Dermis blood vessel endothelial cell (primary cell): Measurements from ENCODE around the gene PRSS2. TPM values are rescaled to one million over a fixed set of nuclear protein-coding genes. Genes with fewer than 3 reads are reported as not detected.
"Not testable (repeated sequence)": the region's sequence is repeated elsewhere in the genome, so short reads cannot be mapped to it uniquely, and the experiment has no call there.

Experiments
- DNase-seq: peaks from one replicate; pipeline ENCODE4 v3.0.0; 2010
- total RNA-seq: library from RNA; depleted of rRNA; stranded (reverse); fragments of >200 nt; gene quantifications from 2 replicates; pipeline ENCODE4 v1.2.3, GENCODE V29; 2014

PRSS2 gene
- not detected in 2 replicates for total RNA-seq

GRCh38 chr7:142770661-142771352 lies at the start of gene PRSS2:
TSS of gene PRSS2 (plus strand) at chr7:142770970. CDS start at chr7:142770983, 13 bp downstream.
- no peak for DNase-seq

DNA sequence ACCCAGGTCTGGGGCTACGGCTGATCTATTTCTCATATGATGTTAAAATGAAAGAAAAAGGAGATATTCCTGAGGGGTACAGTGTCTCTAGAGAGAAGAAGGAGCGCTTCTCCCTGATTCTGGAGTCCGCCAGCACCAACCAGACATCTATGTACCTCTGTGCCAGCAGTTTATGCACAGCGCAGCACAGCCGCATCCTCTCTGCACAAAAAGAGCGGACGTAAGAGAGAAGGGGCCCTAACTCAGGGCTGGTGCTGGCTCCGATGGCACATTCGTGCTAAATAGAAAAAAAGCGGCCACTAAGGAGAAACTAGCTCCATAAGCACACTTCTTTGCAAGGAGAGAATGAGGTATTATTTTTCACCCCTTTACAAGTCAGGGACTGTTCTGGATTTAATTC lies 49.8 kb upstream of the PRSS2 start:
- no peak for DNase-seq

GRCh38 chr7:142722248-142722794 lies 48.4 kb upstream of the PRSS2 start:
- DNase-seq: no peak

DNA sequence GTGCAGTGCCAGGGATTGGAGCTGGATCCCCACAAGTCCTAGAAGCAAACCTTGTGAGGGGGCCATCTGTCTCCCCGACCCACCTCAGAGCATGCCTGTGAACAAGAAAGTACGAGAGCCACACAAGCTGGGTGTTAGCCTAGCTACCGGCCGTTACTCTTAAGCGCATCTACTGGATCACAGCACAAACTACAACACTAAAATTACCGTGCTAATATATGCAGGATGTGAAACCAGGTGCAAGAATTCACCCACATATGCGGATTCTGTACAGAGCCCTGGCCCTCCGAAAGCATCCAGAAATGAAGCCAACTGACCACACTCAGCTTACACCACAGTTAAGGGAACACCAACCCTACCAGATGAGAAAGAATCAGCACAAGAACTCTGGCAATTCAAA lies 37.5 kb upstream of the PRSS2 start:
- DNase-seq: no peak

DNA sequence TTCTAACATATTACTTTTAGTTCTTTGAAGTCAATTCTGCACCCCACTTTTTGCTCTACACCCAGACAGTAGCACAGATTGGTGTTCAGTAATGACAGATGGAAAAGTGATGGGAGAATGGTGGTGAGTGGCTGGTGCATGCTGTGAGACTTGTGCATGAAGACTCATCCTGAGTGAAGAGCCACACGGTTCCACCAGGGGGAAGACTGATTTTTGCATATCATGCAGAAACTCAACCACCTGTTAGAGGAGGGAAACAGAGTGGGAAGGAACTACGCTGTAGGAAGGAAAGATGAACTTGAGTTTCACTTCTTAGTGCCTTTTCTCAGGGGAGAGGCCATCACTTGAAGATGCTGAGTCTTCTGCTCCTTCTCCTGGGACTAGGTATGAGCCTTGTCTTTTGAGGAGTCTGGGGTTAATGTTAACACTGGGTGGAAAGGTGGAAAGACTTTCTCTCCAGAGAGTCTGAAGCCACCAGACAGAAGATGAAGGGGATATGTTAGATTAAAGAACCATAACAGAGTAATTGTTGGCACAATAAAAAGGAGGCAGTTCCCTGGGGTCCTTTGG lies 30.8 kb upstream of the PRSS2 start:
- DNase-seq: peak; percentile 12

- DNase-seq: no peak
These were observed 30.0 kb upstream of the PRSS2 start for GRCh38 chr7:142740786-142741185.

- DNase-seq: not testable (repeated sequence)
These were observed 28.8 kb upstream of the PRSS2 start for GRCh38 chr7:142741932-142742331.

GRCh38 chr7:142745091-142745635 lies 25.6 kb upstream of the PRSS2 start:
- DNase-seq: peak; percentile 17

DNA sequence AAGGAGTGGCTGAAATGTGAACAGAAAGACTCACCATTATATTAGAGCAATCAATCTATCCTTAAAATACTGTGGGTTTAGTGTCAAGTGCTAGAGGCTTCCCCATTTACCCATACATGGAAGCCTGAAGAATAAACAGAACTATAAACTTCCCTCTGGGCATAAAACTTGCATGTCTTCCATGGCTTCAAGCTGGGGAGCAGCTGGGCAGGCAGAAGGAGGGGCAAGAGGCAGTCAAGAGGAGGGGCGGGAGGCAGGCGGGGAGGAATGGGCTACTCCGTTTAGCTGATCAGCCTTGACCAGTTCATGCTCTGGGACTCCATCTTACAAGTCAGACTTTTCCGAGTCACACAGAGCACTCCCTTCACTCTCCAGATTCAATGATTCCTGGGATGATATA lies 25.0 kb upstream of the PRSS2 start:
- DNase-seq: no peak

- no peak for DNase-seq
These were observed 24.5 kb upstream of the PRSS2 start for GRCh38 chr7:142746264-142746663.

- DNase-seq: not testable (repeated sequence)
These were observed 22.4 kb upstream of the PRSS2 start for GRCh38 chr7:142748410-142748809.

GRCh38 chr7:142749218-142749993 lies 21.4 kb upstream of the PRSS2 start, which contains the start of gene PRSS1:
TSS of gene PRSS1 (plus strand) at chr7:142749472. CDS start at chr7:142749485, 13 bp downstream.
- no peak for DNase-seq

DNA sequence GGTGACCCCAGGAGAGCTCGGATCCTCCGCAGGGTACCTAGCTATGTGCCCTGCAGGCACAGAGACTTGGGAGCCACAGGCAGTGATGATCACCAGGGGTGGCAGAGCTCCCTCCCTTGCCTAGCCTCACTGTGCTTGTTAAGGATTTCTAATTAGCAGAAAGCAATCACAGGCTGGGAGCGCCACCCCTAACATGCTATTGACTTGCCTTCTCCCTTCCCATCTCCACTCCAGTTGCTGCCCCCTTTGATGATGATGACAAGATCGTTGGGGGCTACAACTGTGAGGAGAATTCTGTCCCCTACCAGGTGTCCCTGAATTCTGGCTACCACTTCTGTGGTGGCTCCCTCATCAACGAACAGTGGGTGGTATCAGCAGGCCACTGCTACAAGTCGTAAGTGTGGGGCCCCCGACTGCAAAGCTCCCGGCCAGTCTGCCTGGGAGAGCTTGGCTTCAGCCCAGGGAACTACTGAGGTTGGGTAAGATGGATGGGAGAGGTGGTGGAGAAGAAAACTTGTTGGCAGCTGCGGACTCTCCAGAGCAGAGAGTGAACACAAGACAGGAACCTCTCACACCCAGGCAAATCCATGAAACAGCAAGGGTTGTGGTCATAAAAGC lies 20.3 kb upstream of the PRSS2 start:
- DNase-seq: no peak

DNA sequence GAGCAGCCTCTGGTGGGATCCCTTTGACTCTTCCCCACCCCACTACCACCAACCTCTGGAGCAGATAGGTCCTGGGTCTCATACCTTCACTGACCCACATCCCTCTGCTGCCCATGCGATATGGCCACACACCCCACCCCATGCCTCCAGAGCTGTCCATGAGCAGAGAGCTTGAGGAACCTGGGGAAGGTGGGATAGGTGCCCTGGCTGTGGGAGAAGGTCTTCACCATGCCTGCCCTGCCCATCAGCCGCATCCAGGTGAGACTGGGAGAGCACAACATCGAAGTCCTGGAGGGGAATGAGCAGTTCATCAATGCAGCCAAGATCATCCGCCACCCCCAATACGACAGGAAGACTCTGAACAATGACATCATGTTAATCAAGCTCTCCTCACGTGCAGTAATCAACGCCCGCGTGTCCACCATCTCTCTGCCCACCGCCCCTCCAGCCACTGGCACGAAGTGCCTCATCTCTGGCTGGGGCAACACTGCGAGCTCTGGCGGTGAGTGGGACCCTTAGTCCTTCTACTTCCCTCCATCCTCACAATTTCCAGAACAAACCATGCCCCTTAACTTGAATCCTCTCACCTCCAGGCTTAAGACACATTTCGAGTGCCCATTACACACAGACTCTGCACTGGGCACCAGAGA lies 19.1 kb upstream of the PRSS2 start:
- not testable (repeated sequence) for DNase-seq

DNA sequence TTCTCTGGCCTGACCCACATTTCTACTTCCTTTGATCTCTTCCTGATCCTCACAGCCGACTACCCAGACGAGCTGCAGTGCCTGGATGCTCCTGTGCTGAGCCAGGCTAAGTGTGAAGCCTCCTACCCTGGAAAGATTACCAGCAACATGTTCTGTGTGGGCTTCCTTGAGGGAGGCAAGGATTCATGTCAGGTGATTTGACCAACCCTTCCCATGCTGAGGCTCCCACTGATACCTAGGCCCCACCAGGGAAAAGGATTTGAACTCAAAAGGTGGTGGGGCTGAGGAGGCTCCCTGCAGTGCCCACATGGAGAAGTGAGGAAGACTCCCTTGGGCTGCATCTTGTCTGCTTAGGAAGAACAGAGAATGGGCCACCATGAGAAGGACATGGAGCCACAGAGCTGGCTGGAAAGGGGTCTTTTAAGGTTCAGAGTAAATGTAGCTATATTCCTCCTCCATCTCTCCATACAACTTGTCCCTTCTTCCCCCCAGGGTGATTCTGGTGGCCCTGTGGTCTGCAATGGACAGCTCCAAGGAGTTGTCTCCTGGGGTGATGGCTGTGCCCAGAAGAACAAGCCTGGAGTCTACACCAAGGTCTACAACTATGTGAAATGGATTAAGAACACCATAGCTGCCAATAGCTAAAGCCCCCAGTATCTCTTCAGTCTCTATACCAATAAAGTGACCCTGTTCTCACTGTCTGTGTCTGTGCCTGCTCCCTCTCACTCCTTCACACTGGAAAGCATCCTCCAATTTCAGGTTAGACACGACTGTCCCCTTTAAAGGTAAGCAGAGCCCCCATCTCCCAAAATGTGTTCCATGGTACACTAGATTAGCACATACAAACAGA lies 18.2 kb upstream of the PRSS2 start:
- no peak for DNase-seq

GRCh38 chr7:142753366-142753765 lies 17.4 kb upstream of the PRSS2 start:
- DNase-seq: no peak

GRCh38 chr7:142753925-142754491 lies 16.8 kb upstream of the PRSS2 start:
- DNase-seq: not testable (repeated sequence)

- DNase-seq: peak; percentile 24
These were observed 15.8 kb upstream of the PRSS2 start for GRCh38 chr7:142754681-142755575.

GRCh38 chr7:142758312-142758711 lies 12.5 kb upstream of the PRSS2 start:
- not testable (repeated sequence) for DNase-seq

GRCh38 chr7:142759433-142759832 lies 11.3 kb upstream of the PRSS2 start:
- no peak for DNase-seq
